Panc1 (cell line): ENCODE results near the gene SMARCB1. TPM values are rescaled to one million over a fixed set of nuclear protein-coding genes. Genes with fewer than 3 reads are reported as not detected.
A peak's percentile ranks its signal among the peaks of the same experiment; 100 is the strongest.

Experiments
- ATAC-seq: fragments of 200-7000 bp; cut with Tn5 transposase; 2 replicates; pipeline ENCODE4 v1.9.1; 2020; ENCODE audit warnings: mild to moderate bottlenecking, moderate library complexity
- Bru-seq: library from RNA; stranded (reverse); fragments of 400-500 nt; gene quantifications from one replicate; lab custom pipeline; 2021; lab: Mats Ljungman, UMichigan
- BruChase-seq, 2 experiments: library from RNA; stranded (reverse); fragments of 400-500 nt; gene quantifications; one replicate each; lab custom pipeline; 2021; lab: Mats Ljungman, UMichigan
- BruUV-seq: library from RNA; stranded (reverse); fragments of 400-500 nt; replicated peaks from 2 replicates; lab custom pipeline; 2021; lab: Mats Ljungman, UMichigan
- CTCF ChIA-PET: fragments of 300-600 bp; sonication (Branson Sonifier 250); formaldehyde crosslinking; loops from one replicate; lab custom pipeline; 2022; ENCODE audit warnings: antibody characterized with exemption; lab: Charles Lee
- POLR2A ChIA-PET: fragments of 300-600 bp; sonication (Branson Sonifier 250); formaldehyde crosslinking; loops from one replicate; lab custom pipeline; 2022; ENCODE audit warnings: antibody characterized with exemption; lab: Charles Lee
- DNase-seq: peaks from one replicate; pipeline ENCODE4 v3.0.0-alpha.2; 2010; ENCODE audit warnings: low read depth, low spot score
- H3K27ac ChIP-seq: 2 replicates; pipeline ENCODE4 v1.5.1; 2011; ENCODE audit warnings: mild to moderate bottlenecking, low read length, inconsistent platforms
- H3K27me3 ChIP-seq: fragments of 200-500 bp; sonication (Bioruptor generic); 2 replicates; pipeline ENCODE4 v1.6.0; 2014; ENCODE audit warnings: low read length, inconsistent platforms; ENCODE audit not compliant: control insufficient read depth, insufficient read depth
- H3K36me3 ChIP-seq: fragments of 200-500 bp; sonication (Bioruptor generic); 2 replicates; pipeline ENCODE4 v1.5.1; 2014; ENCODE audit warnings: inconsistent platforms, mild to moderate bottlenecking, low read length, moderate library complexity; ENCODE audit not compliant: control insufficient read depth, insufficient read depth
- H3K4me1 ChIP-seq: 2 replicates; pipeline ENCODE4 v1.5.1; 2011; ENCODE audit warnings: inconsistent platforms, mild to moderate bottlenecking, low read length, moderate library complexity; ENCODE audit not compliant: control insufficient read depth, insufficient read depth
- H3K4me3 ChIP-seq, 2 experiments: 2 replicates each; pipeline ENCODE4 v1.5.1; 2011 to 2012; ENCODE audit warnings: low read depth in 2 of 2, low read length in 2 of 2, mild to moderate bottlenecking in 2 of 2, inconsistent platforms in 1 of 2, moderate library complexity in 1 of 2
- H3K9me3 ChIP-seq: fragments of 200-500 bp; sonication (Bioruptor generic); 2 replicates; pipeline ENCODE4 v1.5.1; 2014; ENCODE audit warnings: low read depth, mild to moderate bottlenecking, inconsistent platforms, low read length, moderate library complexity; ENCODE audit not compliant: control insufficient read depth, insufficient read depth
- POLR2AphosphoS5 ChIP-seq: IDR thresholded peaks from 2 replicates; pipeline ENCODE4 v1.6.1; 2012; ENCODE audit warnings: mild to moderate bottlenecking, low read depth, low read length, moderate library complexity
- SIN3A ChIP-seq: IDR thresholded peaks from 2 replicates; pipeline ENCODE4 v1.6.1; 2012; ENCODE audit warnings: low read depth, mild to moderate bottlenecking, low read length, moderate library complexity, borderline replicate concordance; ENCODE audit not compliant: insufficient read depth
- TCF7L2 ChIP-seq: IDR thresholded peaks from 2 replicates; pipeline ENCODE4 v1.6.1; 2011; ENCODE audit warnings: mild to moderate bottlenecking, low read depth, low read length, inconsistent platforms
- in situ Hi-C: cut with HindIII; loops from 2 replicates; pipeline ENCODE4 v1.10.0; 2016; ENCODE audit warnings: low sequenced_read_pairs, low pct_unique_long_range_greater_than_20kb
- intact Hi-C: fragments of 100-400 bp; cut with micrococcal nuclease; formaldehyde crosslinking; loops from one replicate; pipeline ENCODE4 v1.10.0; 2022; ENCODE audit not compliant: unreplicated experiment
- long read RNA-seq: library from polyadenylated mRNA; unstranded; transcript quantifications from one replicate; pipeline ENCODE4 v2.0.0, GENCODE V29; 2021; ENCODE audit not compliant: unreplicated experiment
- polyA plus RNA-seq: library from polyadenylated mRNA; unstranded; fragments of >200 nt; gene quantifications from one replicate; pipeline ENCODE4 v1.2.1, GENCODE V29; 2012; ENCODE audit warnings: missing spikeins; ENCODE audit not compliant: insufficient read length
- total RNA-seq: library from RNA; stranded (reverse); gene quantifications from one replicate; pipeline ENCODE4 v1.2.1, GENCODE V29; 2021; ENCODE audit not compliant: unreplicated experiment
- TF ChIP-seq, protein P1 (sequence below): fragments of 450-650 bp; IDR thresholded peaks from 2 replicates; pipeline ENCODE4 v1.5.1; 2017; ENCODE audit warnings: mild to moderate bottlenecking
- TF ChIP-seq, protein P2 (sequence below), 2 experiments: IDR thresholded peaks; 2 replicates each; pipeline ENCODE4 v1.6.1; 2011 to 2012; ENCODE audit warnings: low read depth in 2 of 2, control low read depth in 1 of 2, low read length in 1 of 2, mild to moderate bottlenecking in 1 of 2, moderate library complexity in 1 of 2; ENCODE audit not compliant: insufficient read depth in 1 of 2

The SMARCB1 gene
- total RNA-seq (70.2 TPM), Bru-seq, nascent RNA (percentile 69 among the genes with signal in this experiment), BruChase-seq, experiment 1, labeled RNA remaining after a 2-hour chase (percentile 70 among the genes with signal in this experiment), BruChase-seq, experiment 2, labeled RNA remaining after a 6-hour chase (percentile 75 among the genes with signal in this experiment)
- polyA plus RNA-seq = 150 TPM
- long read RNA-seq, full-length matches to known transcripts = 215 of 231 reads
- long read RNA-seq, partial matches to known transcripts = 4 of 231 reads
- long read RNA-seq, other reads (novel, unspliced or antisense) = 12 of 231 reads

DNA sequence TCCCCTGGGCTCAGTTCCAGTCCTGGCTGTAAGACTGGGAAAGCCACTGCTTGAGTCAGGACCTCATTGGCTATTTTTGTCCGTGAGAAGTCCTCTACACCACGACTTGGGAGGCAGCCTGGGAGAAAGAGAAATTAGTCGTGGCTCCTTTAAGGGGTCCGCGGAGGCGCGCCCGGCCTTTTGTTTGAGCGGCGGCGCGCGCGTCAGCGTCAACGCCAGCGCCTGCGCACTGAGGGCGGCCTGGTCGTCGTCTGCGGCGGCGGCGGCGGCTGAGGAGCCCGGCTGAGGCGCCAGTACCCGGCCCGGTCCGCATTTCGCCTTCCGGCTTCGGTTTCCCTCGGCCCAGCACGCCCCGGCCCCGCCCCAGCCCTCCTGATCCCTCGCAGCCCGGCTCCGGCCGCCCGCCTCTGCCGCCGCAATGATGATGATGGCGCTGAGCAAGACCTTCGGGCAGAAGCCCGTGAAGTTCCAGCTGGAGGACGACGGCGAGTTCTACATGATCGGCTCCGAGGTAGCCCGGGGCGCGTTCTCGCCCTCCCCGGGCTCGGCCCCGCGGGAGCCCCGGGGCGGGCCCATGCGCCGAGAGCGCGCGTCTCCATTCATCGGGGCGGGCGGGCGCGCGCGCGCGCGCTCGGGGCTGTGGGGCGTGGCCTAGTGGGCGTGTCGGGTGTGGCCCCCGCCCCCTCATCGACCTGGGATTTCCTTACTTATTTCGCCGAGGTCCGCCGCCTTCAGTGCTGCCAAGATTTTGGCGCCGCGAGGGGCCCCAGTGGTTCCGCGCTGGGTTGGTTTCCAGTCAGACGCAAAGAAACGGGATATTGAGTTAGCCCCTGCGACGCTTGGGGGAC, at the start of gene SMARCB1:
Gene SMARCB1, plus strand, starts transcription at position 215 of the 848 bp plus-strand sequence. Its CDS starts 204 bp downstream, at position 419.
- Histone ChIP-seq H3K4me1 (peaks cover 4% of the 10 kb centered on the region; the same call in 1 of the 2 replicates), H3K27ac (peak within 1 kb of the TSS; percentile 91), H3K4me3 (peak within 1 kb of the TSS; percentile 83 to 87), H3K36me3 (no peaks in the 10 kb centered on the region), H3K9me3 (no peaks in the 10 kb centered on the region), H3K27me3 (no peaks in the 10 kb centered on the region)
- TF ChIP-seq POLR2AphosphoS5 (peak; percentile 72), SIN3A (no peak)
- TF ChIP-seq, protein P1, sequence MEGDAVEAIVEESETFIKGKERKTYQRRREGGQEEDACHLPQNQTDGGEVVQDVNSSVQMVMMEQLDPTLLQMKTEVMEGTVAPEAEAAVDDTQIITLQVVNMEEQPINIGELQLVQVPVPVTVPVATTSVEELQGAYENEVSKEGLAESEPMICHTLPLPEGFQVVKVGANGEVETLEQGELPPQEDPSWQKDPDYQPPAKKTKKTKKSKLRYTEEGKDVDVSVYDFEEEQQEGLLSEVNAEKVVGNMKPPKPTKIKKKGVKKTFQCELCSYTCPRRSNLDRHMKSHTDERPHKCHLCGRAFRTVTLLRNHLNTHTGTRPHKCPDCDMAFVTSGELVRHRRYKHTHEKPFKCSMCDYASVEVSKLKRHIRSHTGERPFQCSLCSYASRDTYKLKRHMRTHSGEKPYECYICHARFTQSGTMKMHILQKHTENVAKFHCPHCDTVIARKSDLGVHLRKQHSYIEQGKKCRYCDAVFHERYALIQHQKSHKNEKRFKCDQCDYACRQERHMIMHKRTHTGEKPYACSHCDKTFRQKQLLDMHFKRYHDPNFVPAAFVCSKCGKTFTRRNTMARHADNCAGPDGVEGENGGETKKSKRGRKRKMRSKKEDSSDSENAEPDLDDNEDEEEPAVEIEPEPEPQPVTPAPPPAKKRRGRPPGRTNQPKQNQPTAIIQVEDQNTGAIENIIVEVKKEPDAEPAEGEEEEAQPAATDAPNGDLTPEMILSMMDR = no peak
- TF ChIP-seq, protein P2, sequence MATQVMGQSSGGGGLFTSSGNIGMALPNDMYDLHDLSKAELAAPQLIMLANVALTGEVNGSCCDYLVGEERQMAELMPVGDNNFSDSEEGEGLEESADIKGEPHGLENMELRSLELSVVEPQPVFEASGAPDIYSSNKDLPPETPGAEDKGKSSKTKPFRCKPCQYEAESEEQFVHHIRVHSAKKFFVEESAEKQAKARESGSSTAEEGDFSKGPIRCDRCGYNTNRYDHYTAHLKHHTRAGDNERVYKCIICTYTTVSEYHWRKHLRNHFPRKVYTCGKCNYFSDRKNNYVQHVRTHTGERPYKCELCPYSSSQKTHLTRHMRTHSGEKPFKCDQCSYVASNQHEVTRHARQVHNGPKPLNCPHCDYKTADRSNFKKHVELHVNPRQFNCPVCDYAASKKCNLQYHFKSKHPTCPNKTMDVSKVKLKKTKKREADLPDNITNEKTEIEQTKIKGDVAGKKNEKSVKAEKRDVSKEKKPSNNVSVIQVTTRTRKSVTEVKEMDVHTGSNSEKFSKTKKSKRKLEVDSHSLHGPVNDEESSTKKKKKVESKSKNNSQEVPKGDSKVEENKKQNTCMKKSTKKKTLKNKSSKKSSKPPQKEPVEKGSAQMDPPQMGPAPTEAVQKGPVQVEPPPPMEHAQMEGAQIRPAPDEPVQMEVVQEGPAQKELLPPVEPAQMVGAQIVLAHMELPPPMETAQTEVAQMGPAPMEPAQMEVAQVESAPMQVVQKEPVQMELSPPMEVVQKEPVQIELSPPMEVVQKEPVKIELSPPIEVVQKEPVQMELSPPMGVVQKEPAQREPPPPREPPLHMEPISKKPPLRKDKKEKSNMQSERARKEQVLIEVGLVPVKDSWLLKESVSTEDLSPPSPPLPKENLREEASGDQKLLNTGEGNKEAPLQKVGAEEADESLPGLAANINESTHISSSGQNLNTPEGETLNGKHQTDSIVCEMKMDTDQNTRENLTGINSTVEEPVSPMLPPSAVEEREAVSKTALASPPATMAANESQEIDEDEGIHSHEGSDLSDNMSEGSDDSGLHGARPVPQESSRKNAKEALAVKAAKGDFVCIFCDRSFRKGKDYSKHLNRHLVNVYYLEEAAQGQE (IDR thresholded peaks at IDR 0.05; ENCODE audit: insufficient read depth in 1 of 2, low read depth in 2 of 2, low read length in 1 of 2) = no peak
- peak; percentile 88 for ATAC-seq
- BruUV-seq = no TSS peak
- no peak for DNase-seq
- ChIA-PET CTCF (interaction anchor here (0.5 to 0.6 kb wide), 2 partner anchors 16 to 31 kb away, joined by 4 to 7 read pairs; no protein-coding TSS in a partner anchor), POLR2A (interaction anchor here (1.3 kb wide), 1 partner anchor 12 kb away, joined by 4 read pairs; no protein-coding TSS in a partner anchor)
- in situ Hi-C loops = no loop called here
- intact Hi-C loops = no loop called here

DNA sequence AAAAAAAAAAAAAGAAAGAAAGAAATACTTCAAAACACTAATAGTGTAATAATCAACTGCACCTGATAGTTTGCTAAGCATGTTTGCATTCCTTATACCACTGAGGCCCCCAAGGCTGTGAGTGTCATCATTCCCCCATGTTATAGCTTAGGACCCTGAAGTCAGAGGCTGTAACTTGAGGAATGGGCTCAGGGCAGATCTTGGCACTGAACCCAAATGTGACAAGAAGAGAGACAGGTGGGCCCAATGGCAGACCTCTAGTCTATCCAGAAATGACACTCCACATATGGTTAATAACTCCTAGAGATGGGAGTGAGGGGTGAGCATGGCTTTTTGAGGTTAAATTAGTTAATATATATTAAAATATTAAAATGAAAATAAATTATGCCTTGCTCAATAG, 49.1 kb upstream of the SMARCB1 start:
- no peaks in the 10 kb centered on the region for H3K27me3 ChIP-seq
- ChIA-PET CTCF (no interaction called here), POLR2A (no interaction called here)
- no peak for TF ChIP-seq SIN3A
- TF ChIP-seq, protein P2 (IDR thresholded peaks at IDR 0.05; ENCODE audit: insufficient read depth in 1 of 2, low read depth in 2 of 2, low read length in 1 of 2) = no peak
- no peak for TF ChIP-seq POLR2AphosphoS5
- TF ChIP-seq TCF7L2 = no peak
- TF ChIP-seq, protein P1 = no peak
- BruUV-seq = no TSS peak
- H3K36me3 ChIP-seq = no peaks in the 10 kb centered on the region
- in situ Hi-C loops (no loop called here), intact Hi-C loops (no loop called here)
- no peak overlapping the region for H3K27ac ChIP-seq
- no peaks in the 10 kb centered on the region for H3K9me3 ChIP-seq
- ATAC-seq (no peak), DNase-seq (no peak)
- no peaks in the 10 kb centered on the region for H3K4me1 ChIP-seq
- H3K4me3 ChIP-seq = no peak overlapping the region
